Measurements from ENCODE around the gene GMPPA.

GMPPA gene

GRCh38 chr2:219473511-219473910, 25.2 kb upstream of the GMPPA start:
- TF ChIP-seq, protein P1, sequence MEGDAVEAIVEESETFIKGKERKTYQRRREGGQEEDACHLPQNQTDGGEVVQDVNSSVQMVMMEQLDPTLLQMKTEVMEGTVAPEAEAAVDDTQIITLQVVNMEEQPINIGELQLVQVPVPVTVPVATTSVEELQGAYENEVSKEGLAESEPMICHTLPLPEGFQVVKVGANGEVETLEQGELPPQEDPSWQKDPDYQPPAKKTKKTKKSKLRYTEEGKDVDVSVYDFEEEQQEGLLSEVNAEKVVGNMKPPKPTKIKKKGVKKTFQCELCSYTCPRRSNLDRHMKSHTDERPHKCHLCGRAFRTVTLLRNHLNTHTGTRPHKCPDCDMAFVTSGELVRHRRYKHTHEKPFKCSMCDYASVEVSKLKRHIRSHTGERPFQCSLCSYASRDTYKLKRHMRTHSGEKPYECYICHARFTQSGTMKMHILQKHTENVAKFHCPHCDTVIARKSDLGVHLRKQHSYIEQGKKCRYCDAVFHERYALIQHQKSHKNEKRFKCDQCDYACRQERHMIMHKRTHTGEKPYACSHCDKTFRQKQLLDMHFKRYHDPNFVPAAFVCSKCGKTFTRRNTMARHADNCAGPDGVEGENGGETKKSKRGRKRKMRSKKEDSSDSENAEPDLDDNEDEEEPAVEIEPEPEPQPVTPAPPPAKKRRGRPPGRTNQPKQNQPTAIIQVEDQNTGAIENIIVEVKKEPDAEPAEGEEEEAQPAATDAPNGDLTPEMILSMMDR (conservative IDR thresholded peaks at IDR 0.05; ENCODE audit: low read depth) = no peak
- POLR2A ChIA-PET (ENCODE audit: low non-redundant PET) = no interaction called here
- CTCF ChIA-PET = interaction anchor here (0.6 kb wide), 1 partner anchor 97 kb away, joined by 3 read pairs; no protein-coding TSS in a partner anchor
- H3K27ac ChIP-seq = no peak overlapping the region
- no peak for DNase-seq (ENCODE audit: low spot score)

GRCh38 chr2:219474285-219475060, 24.2 kb upstream of the GMPPA start:
- POLR2A ChIA-PET (ENCODE audit: low non-redundant PET) = interaction anchor here (0.6 kb wide), 1 partner anchor 63 kb away, joined by 3 read pairs; no protein-coding TSS in a partner anchor
- CTCF ChIA-PET = interaction anchor here (0.6 kb wide), 1 partner anchor 96 kb away, joined by 3 read pairs; no protein-coding TSS in a partner anchor

DNA sequence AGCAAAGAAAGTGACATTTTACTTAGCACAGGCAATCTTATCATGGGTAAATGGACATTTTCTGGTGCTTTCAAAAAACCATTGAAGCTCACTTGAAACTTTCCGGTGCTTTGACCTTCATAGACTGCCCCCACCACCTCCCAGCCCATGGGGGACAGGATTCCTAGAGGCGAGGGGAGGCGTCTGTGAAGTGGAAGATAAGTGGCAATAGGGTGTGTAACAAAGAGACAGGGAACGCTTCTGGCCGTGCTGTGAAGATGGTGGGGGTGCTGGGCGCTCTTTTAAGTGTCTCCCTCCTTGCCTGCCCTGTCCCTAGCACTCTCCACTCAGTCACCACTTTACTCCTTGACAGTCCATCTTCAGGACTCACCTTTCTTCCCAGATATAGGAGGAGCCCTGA, 23.4 kb upstream of the GMPPA start:
- no peak for DNase-seq (ENCODE audit: low spot score)
- CTCF ChIA-PET = interaction anchor here (0.8 to 1.1 kb wide), 3 partner anchors 22 to 55 kb away, joined by 4 read pairs; no protein-coding TSS in a partner anchor
- POLR2A ChIA-PET (ENCODE audit: low non-redundant PET) = interaction anchor here (0.6 kb wide), 1 partner anchor 62 kb away, joined by 3 read pairs; no protein-coding TSS in a partner anchor
- TF ChIP-seq, protein P1 (conservative IDR thresholded peaks at IDR 0.05; ENCODE audit: low read depth) = no peak
- H3K27ac ChIP-seq = no peak overlapping the region

More at GRCh38 chr2:219474285-219475060, 24.2 kb upstream of the GMPPA start:
- no peak overlapping the region for H3K27ac ChIP-seq
- TF ChIP-seq, protein P1 (conservative IDR thresholded peaks at IDR 0.05; ENCODE audit: low read depth) = no peak
- no peak for DNase-seq (ENCODE audit: low spot score)

DNA sequence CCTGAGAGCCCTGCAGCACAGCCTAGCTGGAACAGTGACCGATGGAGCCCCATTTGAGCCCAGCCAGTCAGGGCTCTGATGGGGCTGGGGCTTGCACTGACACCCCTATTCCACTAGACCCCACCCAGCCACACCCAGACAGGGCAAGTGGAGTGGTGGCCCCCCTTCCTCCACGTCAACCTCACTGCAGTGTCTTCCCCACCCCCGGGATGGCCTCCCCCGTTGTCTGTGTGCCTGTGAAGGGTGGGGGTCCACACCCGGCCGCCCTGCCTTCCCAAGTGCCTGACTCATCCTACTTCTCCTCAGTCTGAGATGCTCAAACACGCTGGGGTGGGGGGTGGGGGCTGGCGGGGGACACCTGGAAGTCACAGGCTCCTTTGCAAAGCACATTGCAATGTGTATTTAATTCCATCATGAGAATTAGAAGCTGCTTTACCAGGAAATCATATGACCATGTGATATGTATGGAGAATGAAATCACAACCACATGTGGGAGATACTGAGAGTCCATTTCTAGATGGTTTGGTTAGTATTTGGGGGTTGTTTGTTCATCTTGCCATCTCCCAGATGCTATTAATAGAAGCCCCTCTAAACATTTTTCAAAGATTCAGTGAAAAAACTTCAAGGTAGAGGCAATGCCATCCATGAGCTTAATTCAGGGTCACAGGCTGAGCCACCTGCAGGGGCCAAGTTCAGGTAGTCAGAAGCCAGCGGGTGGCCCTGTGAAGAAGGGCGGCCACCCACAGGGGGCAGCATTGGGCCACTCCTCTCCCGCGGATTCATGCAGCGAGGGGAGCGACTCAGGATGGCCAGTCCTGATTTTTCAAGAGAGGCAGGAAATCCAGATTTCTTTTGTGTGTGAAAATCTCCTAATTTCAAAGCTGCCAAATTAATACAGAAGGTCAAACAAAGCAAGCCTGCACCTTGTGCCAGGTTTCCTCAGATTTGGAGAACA, 22.7 kb upstream of the GMPPA start:
- CTCF ChIA-PET = interaction anchor here (0.7 to 2.0 kb wide), 5 partner anchors 9 to 54 kb away, joined by 4 to 7 read pairs (median 4); no protein-coding TSS in a partner anchor
- no peak overlapping the region for H3K27ac ChIP-seq
- POLR2A ChIA-PET (ENCODE audit: low non-redundant PET) = no interaction called here
- TF ChIP-seq, protein P1 (conservative IDR thresholded peaks at IDR 0.05; ENCODE audit: low read depth) = peak; percentile 70
- DNase-seq (ENCODE audit: low spot score) = no peak

DNA sequence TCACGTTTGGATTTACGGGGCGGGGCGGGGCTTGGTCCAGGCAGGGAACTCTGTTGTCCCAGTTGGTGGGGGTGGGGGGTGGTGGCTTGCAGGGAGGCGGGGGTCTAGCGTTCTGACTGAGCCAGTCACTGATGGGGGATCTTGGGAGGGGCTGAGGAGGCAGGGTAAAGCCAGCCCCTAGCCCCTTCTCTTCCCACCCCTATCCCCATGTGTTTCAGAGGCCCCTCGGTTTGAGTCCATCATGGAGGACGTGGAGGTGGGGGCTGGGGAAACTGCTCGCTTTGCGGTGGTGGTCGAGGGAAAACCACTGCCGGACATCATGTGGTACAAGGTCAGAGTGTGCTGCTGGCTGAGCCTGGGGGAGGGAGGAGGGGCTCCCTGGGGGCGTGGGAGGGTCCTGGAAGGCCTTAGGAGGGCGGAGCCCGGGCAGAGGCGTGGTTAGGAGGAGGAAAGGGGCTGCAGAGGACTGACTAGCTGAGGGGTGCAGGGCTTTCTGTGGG, 22.0 kb upstream of the GMPPA start:
- ChIA-PET POLR2A (ENCODE audit: low non-redundant PET) (no interaction called here), CTCF (interaction anchor here (0.7 to 2.0 kb wide), 2 partner anchors 10 to 30 kb away, joined by 4 to 7 read pairs; no protein-coding TSS in a partner anchor)
- no peak overlapping the region for H3K27ac ChIP-seq
- no peak for DNase-seq (ENCODE audit: low spot score)
- TF ChIP-seq, protein P1 (conservative IDR thresholded peaks at IDR 0.05; ENCODE audit: low read depth) = no peak

DNA sequence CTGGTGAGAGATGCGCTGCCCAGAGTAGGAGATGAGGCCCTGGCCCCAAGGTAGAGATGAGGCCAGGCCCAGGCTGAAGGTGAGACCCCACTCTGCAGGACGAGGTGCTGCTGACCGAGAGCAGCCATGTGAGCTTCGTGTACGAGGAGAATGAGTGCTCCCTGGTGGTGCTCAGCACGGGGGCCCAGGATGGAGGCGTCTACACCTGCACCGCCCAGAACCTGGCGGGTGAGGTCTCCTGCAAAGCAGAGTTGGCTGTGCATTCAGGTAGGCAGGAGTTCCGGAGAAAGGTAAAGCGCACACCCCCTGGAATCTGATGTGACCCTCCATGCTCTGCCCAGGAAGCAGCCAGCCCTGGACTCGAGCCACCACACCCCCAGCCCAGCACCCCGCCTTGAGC, 21.5 kb upstream of the GMPPA start:
- no peak for DNase-seq (ENCODE audit: low spot score)
- CTCF ChIA-PET = interaction anchor here (2.0 kb wide), 1 partner anchor 10 kb away, joined by 7 read pairs; no protein-coding TSS in a partner anchor
- POLR2A ChIA-PET (ENCODE audit: low non-redundant PET) = no interaction called here

More for the DNA sequence above, 21.5 kb upstream of the GMPPA start:
- TF ChIP-seq, protein P1 (conservative IDR thresholded peaks at IDR 0.05; ENCODE audit: low read depth) = no peak
- no peak overlapping the region for H3K27ac ChIP-seq

Data from RWPE1 (cell line).